Ovary (tissue), 9 donors: Measurements from ENCODE around the gene STK32A. TPM values are rescaled to one million over a fixed set of nuclear protein-coding genes. Genes with fewer than 3 reads are reported as not detected.

ENCODE experiments used
- DNase-seq, 5 donors: peaks; one replicate each; pipeline ENCODE4 v3.0.0-alpha.2; 2019 to 2020
- H3K27ac ChIP-seq, 2 donors: fragments of 200-600 bp; one replicate each; pipeline versions ENCODE4 v1.5.1 to v1.8.0; 2019 to 2022
- H3K27me3 ChIP-seq: fragments of 200-600 bp; one replicate; pipeline ENCODE4 v1.8.0; 2022
- H3K36me3 ChIP-seq: fragments of 200-600 bp; sonication (generic); one replicate; pipeline ENCODE4 v1.5.1; 2019
- H3K4me1 ChIP-seq: one replicate; pipeline ENCODE4 v1.8.1; 2013; ENCODE audit warnings: mild to moderate bottlenecking, moderate library complexity; ENCODE audit not compliant: insufficient read depth
- H3K4me3 ChIP-seq: fragments of 200-600 bp; sonication (generic); one replicate; pipeline ENCODE4 v1.5.1; 2017
- H3K9me3 ChIP-seq, 2 donors: fragments of 200-600 bp in 1 of 2; sonication (generic) in 1 of 2; one replicate each; pipeline versions ENCODE4 v1.5.1 to v1.8.1; 2013 to 2019; ENCODE audit warnings: mild to moderate bottlenecking in 1 of 2, moderate library complexity in 1 of 2
- EP300 ChIP-seq: sonication (generic); formaldehyde crosslinking; IDR thresholded peaks from one replicate; pipeline ENCODE4 v1.6.1; 2017; ENCODE audit warnings: antibody characterized with exemption
- POLR2A ChIP-seq: fragments of 450-650 bp; IDR thresholded peaks from one replicate; pipeline ENCODE4 v1.6.1; 2017; ENCODE audit warnings: antibody characterized with exemption, mild to moderate bottlenecking, moderate library complexity
- WGBS, 3 donors: extraction: QIAGEN DNeasy Blood & Tissue Kit in 1 of 3; methylation state at CpG; one replicate each; pipeline versions ENCODE4 v1.1.5 to v1.1.7; 2013 to 2017; 5-methylcytosine and 5-hydroxymethylcytosine counted together
- intact Hi-C, 4 donors: fragments of 100-400 bp; cut with DNase I; formaldehyde crosslinking; loops; one replicate each; pipeline versions ENCODE4 v1.11.0 to v1.15.1; 2022 to 2023
- polyA plus RNA-seq, 2 donors: library from polyadenylated mRNA; stranded (reverse); fragments of 200-250 nt in 1 of 2; fragments of 350-450 nt in 1 of 2; fragmentation: Illumina TruSeq in 1 of 2; extraction: RNeasy Lipid Tissue Mini Kit (QIAGEN cat#74804) in 1 of 2; gene quantifications; one replicate each; pipeline ENCODE4 v1.2.3, GENCODE V29; 2013 to 2014
- total RNA-seq, 7 donors: library from RNA; depleted of rRNA in 2 of 7; stranded (reverse); fragments of >200 nt in 2 of 7; fragmentation: NEBNext Ultra II Directional in 3 of 7; extraction: Animal tissue kit (Norgen Biotek cat#: 25700) in 3 of 7; gene quantifications; one replicate each; pipeline versions ENCODE4 v1.1.0 to v1.2.4, GENCODE V29; 2016 to 2023
- TF ChIP-seq, protein P1 (sequence below), 3 donors: fragments of 450-650 bp in 2 of 3; fragments of 200-600 bp in 1 of 3; IDR thresholded peaks; one replicate each; pipeline versions ENCODE4 v1.5.1 to v1.8.0; 2016 to 2022; ENCODE audit warnings: antibody characterized with exemption in 3 of 3, mild to moderate bottlenecking in 1 of 3
- donor health status: DM: no; HTN: no; CAD: no; lungs with moderate emphysema.
- donor health status: DM: no; HTN: no; CAD: no.
- donor health status: Bipolar disorder and iron deficiency.
- donor health status: DM: yes; HTN: yes; CAD: no.
- donor health status: DM: no; HTN: no; CAD: no.
- donor health status: DM: yes; HTN: yes; CAD: no.

Gene STK32A
- total and polyA plus RNA-seq, 9 donors: 1.8 to 9.0 (median 6.4) TPM

DNA sequence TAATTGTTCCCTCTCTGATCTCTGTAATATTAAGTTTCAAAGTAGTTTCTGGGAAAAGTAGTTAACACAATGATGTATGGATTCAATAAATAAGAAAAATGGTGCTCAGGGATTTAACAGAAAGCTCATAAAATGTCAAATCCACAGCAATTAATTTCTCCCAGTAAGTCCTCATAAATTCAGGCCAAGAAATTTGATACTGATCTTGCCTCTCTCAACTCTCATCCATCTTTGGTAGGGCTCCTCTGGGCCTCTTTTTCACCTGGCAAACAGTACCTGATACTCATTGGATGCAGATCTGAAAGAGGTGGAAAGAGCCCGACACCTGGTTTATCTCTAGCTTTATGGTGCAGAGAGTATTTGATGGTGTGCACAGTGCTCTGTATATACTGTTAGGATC lies 106.1 kb downstream of the STK32A start:
- DNase-seq: no peak
- no peaks in the 10 kb centered on the region for H3K27me3 ChIP-seq
- WGBS, 3 donors: 70 to 90% (median 81%) methylated on average over 1 of the region's 1 CpG
- no peaks in the 10 kb centered on the region for H3K4me1 ChIP-seq
- intact Hi-C loops: no loop called here
- H3K4me3 ChIP-seq: no peak overlapping the region
- H3K9me3 ChIP-seq: no peaks in the 10 kb centered on the region
- TF ChIP-seq EP300: no peak
- TF ChIP-seq, protein P1, sequence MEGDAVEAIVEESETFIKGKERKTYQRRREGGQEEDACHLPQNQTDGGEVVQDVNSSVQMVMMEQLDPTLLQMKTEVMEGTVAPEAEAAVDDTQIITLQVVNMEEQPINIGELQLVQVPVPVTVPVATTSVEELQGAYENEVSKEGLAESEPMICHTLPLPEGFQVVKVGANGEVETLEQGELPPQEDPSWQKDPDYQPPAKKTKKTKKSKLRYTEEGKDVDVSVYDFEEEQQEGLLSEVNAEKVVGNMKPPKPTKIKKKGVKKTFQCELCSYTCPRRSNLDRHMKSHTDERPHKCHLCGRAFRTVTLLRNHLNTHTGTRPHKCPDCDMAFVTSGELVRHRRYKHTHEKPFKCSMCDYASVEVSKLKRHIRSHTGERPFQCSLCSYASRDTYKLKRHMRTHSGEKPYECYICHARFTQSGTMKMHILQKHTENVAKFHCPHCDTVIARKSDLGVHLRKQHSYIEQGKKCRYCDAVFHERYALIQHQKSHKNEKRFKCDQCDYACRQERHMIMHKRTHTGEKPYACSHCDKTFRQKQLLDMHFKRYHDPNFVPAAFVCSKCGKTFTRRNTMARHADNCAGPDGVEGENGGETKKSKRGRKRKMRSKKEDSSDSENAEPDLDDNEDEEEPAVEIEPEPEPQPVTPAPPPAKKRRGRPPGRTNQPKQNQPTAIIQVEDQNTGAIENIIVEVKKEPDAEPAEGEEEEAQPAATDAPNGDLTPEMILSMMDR (IDR thresholded peaks at IDR 0.05): no peak
- TF ChIP-seq POLR2A: no peak
- H3K36me3 ChIP-seq: no peaks in the 10 kb centered on the region
- H3K27ac ChIP-seq: no peak overlapping the region

DNA sequence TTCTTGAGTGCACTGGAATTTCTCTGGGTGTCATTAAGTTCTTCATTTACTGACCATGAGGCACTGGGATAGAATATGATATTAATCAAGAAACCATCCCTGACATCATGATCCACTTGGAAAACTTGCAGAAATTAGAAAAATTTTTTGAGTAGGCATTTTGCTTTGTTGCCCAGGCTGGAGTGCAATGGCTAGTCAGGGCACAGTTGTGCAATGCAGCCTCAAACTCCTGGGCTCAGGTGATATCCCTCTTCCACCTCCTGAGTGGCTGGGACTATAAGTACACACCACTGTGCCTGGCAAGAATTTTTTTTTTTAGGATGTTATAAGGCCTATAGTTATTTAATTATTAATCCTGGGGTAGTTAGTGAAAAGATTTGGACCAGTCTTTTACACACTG lies 106.5 kb downstream of the STK32A start:
- intact Hi-C loops: no loop called here
- no peak for TF ChIP-seq POLR2A
- TF ChIP-seq, protein P1 (IDR thresholded peaks at IDR 0.05): no peak
- no peak for TF ChIP-seq EP300

DNA sequence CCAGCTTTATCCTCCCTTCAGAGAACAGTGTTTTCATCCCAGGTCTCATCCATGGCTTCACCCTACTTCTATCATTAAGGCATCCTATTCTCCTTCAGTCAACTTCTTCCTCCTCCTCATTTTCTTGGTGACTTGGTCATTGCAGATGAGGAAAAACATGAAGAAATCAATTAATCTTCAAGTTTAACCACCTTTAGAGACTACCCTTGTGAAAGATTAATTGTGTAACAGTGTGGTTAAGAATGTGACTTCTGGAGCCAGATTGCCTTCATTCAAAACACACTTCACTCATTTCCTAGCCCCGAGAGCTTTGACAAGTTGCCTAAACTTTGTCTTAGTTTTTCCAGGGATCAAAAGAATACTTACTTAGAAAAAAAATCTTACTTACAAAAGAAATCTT lies 110.0 kb downstream of the STK32A start:
- H3K4me1 ChIP-seq: no peaks in the 10 kb centered on the region
- TF ChIP-seq EP300 (no peak), POLR2A (no peak)
- TF ChIP-seq, protein P1 (IDR thresholded peaks at IDR 0.05): no peak
- WGBS, 3 donors: 41 to 82% (median 43%) methylated on average over 1 of the region's 1 CpG
- intact Hi-C loops: no loop called here
- no peaks in the 10 kb centered on the region for H3K9me3 ChIP-seq
- no peaks in the 10 kb centered on the region for H3K27me3 ChIP-seq
- no peak overlapping the region for H3K27ac ChIP-seq
- no peak overlapping the region for H3K4me3 ChIP-seq
- H3K36me3 ChIP-seq: no peaks in the 10 kb centered on the region
- no peak for DNase-seq

More for the DNA sequence above, 106.5 kb downstream of the STK32A start:
- no peaks in the 10 kb centered on the region for H3K4me1 ChIP-seq
- no peaks in the 10 kb centered on the region for H3K9me3 ChIP-seq
- no peak overlapping the region for H3K4me3 ChIP-seq
- H3K36me3 ChIP-seq: no peaks in the 10 kb centered on the region
- H3K27ac ChIP-seq: no peak overlapping the region
- H3K27me3 ChIP-seq: no peaks in the 10 kb centered on the region
- no peak for DNase-seq

DNA sequence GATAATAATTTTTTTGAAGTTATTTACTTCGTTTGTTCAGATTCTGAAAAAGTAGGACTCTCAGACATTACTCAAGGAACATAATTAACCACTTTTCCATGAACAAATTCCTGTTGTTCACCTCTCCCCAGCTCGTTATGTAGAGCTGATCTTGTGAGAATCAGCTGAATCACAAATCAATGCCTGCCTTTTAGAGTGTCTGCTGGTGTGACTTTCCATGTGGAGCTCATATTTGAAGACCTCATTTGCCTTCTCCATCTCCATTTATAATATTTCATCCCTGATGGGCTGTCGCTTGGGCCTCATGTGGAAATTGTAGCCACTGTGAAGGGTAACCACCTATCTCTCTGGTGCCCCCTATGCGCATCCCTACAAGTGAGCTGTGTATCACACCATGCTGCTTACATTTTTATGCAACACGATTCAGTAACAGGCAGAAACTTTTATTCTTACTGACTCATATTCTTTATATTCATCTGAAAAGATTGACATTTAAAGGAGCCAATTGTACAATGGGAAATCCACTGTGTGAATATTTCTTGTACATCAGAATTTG lies 111.3 kb downstream of the STK32A start:
- no peaks in the 10 kb centered on the region for H3K4me1 ChIP-seq
- no peaks in the 10 kb centered on the region for H3K36me3 ChIP-seq
- no peaks in the 10 kb centered on the region for H3K9me3 ChIP-seq
- intact Hi-C loops: no loop called here
- no peak overlapping the region for H3K4me3 ChIP-seq
- WGBS, 3 donors: 70 to 79% (median 74%) methylated on average over 5 of the region's 5 CpGs
- H3K27ac ChIP-seq: no peak overlapping the region
- no peaks in the 10 kb centered on the region for H3K27me3 ChIP-seq
- no peak for DNase-seq
- TF ChIP-seq POLR2A (no peak), EP300 (no peak)
- TF ChIP-seq, protein P1 (IDR thresholded peaks at IDR 0.05): no peak
